K562 (cell line): ENCODE results near the gene ABL1. TPM values are rescaled to one million over a fixed set of nuclear protein-coding genes. Genes with fewer than 3 reads are reported as not detected.

Experiments used
- ATAC-seq: fragments of 200-7000 bp; cut with Tn5 transposase; 3 replicates; pipeline ENCODE4 v1.9.1; 2020; ENCODE audit warnings: moderate library complexity
- BruUV-seq: library from RNA; stranded (reverse); fragments of 400-500 nt; replicated peaks from 2 replicates; lab custom pipeline; 2021; lab: Mats Ljungman, UMichigan
- CTCF ChIA-PET: fragments of 300-600 bp; formaldehyde crosslinking; extraction: SDS; loops from one replicate; lab custom pipeline; 2021; ENCODE audit warnings: low intra/inter-chr PET ratio; lab: Yijun Ruan, JAX
- POLR2A ChIA-PET: fragments of 300-600, 350-650 bp; sonication (Branson Sonifier 250); formaldehyde crosslinking; extraction: SDS; loops from one replicate; lab custom pipeline; 2021; ENCODE audit warnings: antibody characterized with exemption, inconsistent platforms; lab: Yijun Ruan, JAX
- DNase-seq, 4 experiments: peaks; one replicate each; pipeline versions ENCODE4 v3.0.0 to v3.0.0-alpha.2; 2011 to 2018; ENCODE audit warnings: low spot score in 3 of 4, mixed read lengths in 3 of 4; ENCODE audit errors: extremely low read depth in 1 of 4
- FAIRE-seq: peaks from 2 replicates; lab custom pipeline; 2011; peaks lifted over from hg19 to GRCh38; lab: Jason Lieb, UNC
- H2AFZ ChIP-seq: 2 replicates; pipeline ENCODE4 v1.6.0; 2011; ENCODE audit warnings: low read depth, low read length, control low read depth, inconsistent platforms
- H3K27ac ChIP-seq: fragments of 200-600 bp; 3 replicates; pipeline ENCODE4 v1.8.0; 2011; ENCODE audit warnings: low read depth, mild to moderate bottlenecking, control low read depth, inconsistent platforms, low read length, moderate library complexity, mixed read lengths; ENCODE audit errors: extremely low read depth
- H3K27me3 ChIP-seq, 2 experiments: fragments of 300-600 bp in 1 of 2; 2 replicates in 1 of 2; 3 replicates in 1 of 2; pipeline versions ENCODE4 v1.6.0 to v1.8.0; 2011; ENCODE audit warnings: inconsistent platforms in 2 of 2, low read length in 2 of 2, mild to moderate bottlenecking in 1 of 2, mixed read lengths in 1 of 2, moderate library complexity in 1 of 2; ENCODE audit not compliant: control insufficient read depth in 2 of 2, insufficient read depth in 2 of 2
- H3K36me3 ChIP-seq: fragments of 300-600 bp; 3 replicates; pipeline ENCODE4 v1.8.0; 2011; ENCODE audit warnings: mild to moderate bottlenecking, low read length, inconsistent platforms; ENCODE audit not compliant: control insufficient read depth, insufficient read depth
- H3K4me1 ChIP-seq, 2 experiments: fragments of 200-600 bp in 1 of 2; replicated peaks in 1 of 2; 2 replicates in 1 of 2; 3 replicates in 1 of 2; pipeline versions ENCODE4 v1.5.1 to v1.8.0; 2011; ENCODE audit warnings: inconsistent platforms in 2 of 2, low read length in 2 of 2, mild to moderate bottlenecking in 1 of 2, mixed read lengths in 1 of 2, moderate library complexity in 1 of 2; ENCODE audit not compliant: control insufficient read depth in 2 of 2, insufficient read depth in 2 of 2
- H3K4me2 ChIP-seq: 2 replicates; pipeline ENCODE4 v1.6.1; 2011; ENCODE audit warnings: low read length, control low read depth, inconsistent platforms, mixed read lengths; ENCODE audit not compliant: insufficient read depth
- H3K4me3 ChIP-seq: fragments of 200-600 bp; sonication (generic), shearing (Covaris generic); 2 replicates; pipeline ENCODE4 v1.5.1; 2016; ENCODE audit warnings: control low read depth, inconsistent platforms
- H3K79me2 ChIP-seq: fragments of 200-600 bp; 3 replicates; pipeline ENCODE4 v1.8.0; 2011; ENCODE audit warnings: low read length, inconsistent platforms; ENCODE audit not compliant: control insufficient read depth, insufficient read depth
- H3K9ac ChIP-seq, 2 experiments: 2 replicates each; pipeline versions ENCODE4 v1.6.0 to v1.6.1; 2011; ENCODE audit warnings: low read depth in 2 of 2, low read length in 2 of 2, control low read depth in 1 of 2, inconsistent platforms in 1 of 2, mild to moderate bottlenecking in 1 of 2, mixed read lengths in 1 of 2; ENCODE audit not compliant: insufficient read depth in 1 of 2
- H3K9me1 ChIP-seq: one replicate; pipeline ENCODE4 v1.6.0; 2011; ENCODE audit warnings: inconsistent platforms, mild to moderate bottlenecking, low read length, moderate library complexity; ENCODE audit not compliant: control insufficient read depth, insufficient read depth
- H3K9me3 ChIP-seq: replicated peaks from 2 replicates; pipeline ENCODE4 v1.5.1; 2011; ENCODE audit warnings: low read depth, low read length, inconsistent platforms; ENCODE audit not compliant: control insufficient read depth, insufficient read depth
- H4K20me1 ChIP-seq: replicated peaks from 2 replicates; pipeline ENCODE4 v1.6.1; 2011; ENCODE audit warnings: low read length, inconsistent platforms, mixed read lengths; ENCODE audit not compliant: control insufficient read depth, insufficient read depth
- COPS2 ChIP-seq: fragments of 450-650 bp; conservative IDR thresholded peaks from 2 replicates; pipeline ENCODE4 v1.6.1; 2016; ENCODE audit warnings: mild to moderate bottlenecking, moderate library complexity
- FOXA3 ChIP-seq, 2 experiments: fragments of 450-650 bp in 1 of 2; sonication (generic) in 1 of 2; formaldehyde crosslinking; IDR thresholded peaks in 1 of 2; conservative IDR thresholded peaks in 1 of 2; 2 replicates each; pipeline versions ENCODE4 v1.4.0 to v1.8.0; 2020 to 2022; ENCODE audit warnings: mild to moderate bottlenecking in 2 of 2, missing genetic modification reagents in 1 of 2
- GTF2F1 ChIP-seq: IDR thresholded peaks from 2 replicates; pipeline ENCODE4 v1.6.1; 2011; ENCODE audit warnings: low read depth, low read length, improper control_type of control experiment
- SIX5 ChIP-seq, 2 experiments: IDR thresholded peaks; 2 replicates each; pipeline ENCODE4 v1.6.1; 2011; ENCODE audit warnings: low read length in 2 of 2, borderline replicate concordance in 1 of 2, low read depth in 1 of 2, mild to moderate bottlenecking in 1 of 2, moderate library complexity in 1 of 2; ENCODE audit not compliant: insufficient read depth in 1 of 2
- ZBTB17 ChIP-seq: fragments of 450-650 bp; formaldehyde crosslinking; IDR thresholded peaks from 2 replicates; pipeline ENCODE4 v1.4.0; 2020; ENCODE audit warnings: mild to moderate bottlenecking
- ZFX ChIP-seq: sonication (generic); formaldehyde crosslinking; IDR thresholded peaks from 2 replicates; pipeline ENCODE4 v1.8.0; 2022; ENCODE audit warnings: mild to moderate bottlenecking, missing genetic modification reagents, moderate library complexity
- ZNF780A ChIP-seq: fragments of 250-450 bp; sonication (Bioruptor Pico); IDR thresholded peaks from 2 replicates; pipeline ENCODE4 v1.5.0; 2021; ENCODE audit warnings: mild to moderate bottlenecking
- WGBS: fragments of 100-300 bp; shearing (Covaris generic); methylation state at CpG from one replicate; pipeline ENCODE4 v1.1.6; 2016; ENCODE audit warnings: low coverage, mixed read lengths; ENCODE audit not compliant: insufficient coverage; ENCODE audit errors: missing lambda C conversion rate; 5-methylcytosine and 5-hydroxymethylcytosine counted together
- in situ Hi-C: fragments of 300-500 bp; cut with MboI; formaldehyde crosslinking; loops from 4 replicates; pipeline ENCODE4 v1.15.0; 2018; ENCODE audit warnings: inconsistent platforms, mixed read lengths
- intact Hi-C: fragments of 100-400 bp; cut with micrococcal nuclease; formaldehyde crosslinking; loops from 2 replicates; pipeline ENCODE4 v1.14.2; 2022
- polyA plus RNA-seq, 8 experiments: library from polyadenylated mRNA; depleted of rRNA in 4 of 8; stranded (reverse) in 5 of 8; unstranded in 3 of 8; fragments of >200 nt; fragmentation: Nextera tagmentation in 2 of 8; fragmentation: Illumina TruSeq in 1 of 8; extraction: Ambion mirVana in 2 of 8; extraction: Trizol in 1 of 8; gene quantifications; 2 replicates each; pipeline versions ENCODE4 v1.2.1 to v1.2.3, GENCODE V29; 2011 to 2014; ENCODE audit warnings: inconsistent platforms in 1 of 8, missing spikeins in 1 of 8
- total RNA-seq, 7 experiments: library from RNA; depleted of rRNA in 6 of 7; stranded (reverse); fragments of >200 nt in 6 of 7; fragmentation: Illumina TruSeq in 2 of 7; extraction: Trizol in 2 of 7; gene quantifications; 2 replicates each; pipeline versions ENCODE4 v1.2.1 to v1.2.3, GENCODE V29; 2011 to 2021; ENCODE audit warnings: low replicate concordance in 1 of 7
- TF ChIP-seq, protein P1 (sequence below): sonication (generic); formaldehyde crosslinking; IDR thresholded peaks from 2 replicates; pipeline ENCODE4 v1.8.0; 2022; ENCODE audit warnings: mild to moderate bottlenecking, missing genetic modification reagents
- TF ChIP-seq, protein P2 (sequence below): fragments of 250-450 bp; sonication (Bioruptor Pico); IDR thresholded peaks from 2 replicates; pipeline ENCODE4 v1.9.0; 2021; ENCODE audit warnings: mild to moderate bottlenecking, inconsistent platforms
- TF ChIP-seq, protein P3 (sequence below): sonication (generic); formaldehyde crosslinking; IDR thresholded peaks from 2 replicates; pipeline ENCODE4 v1.8.0; 2023; ENCODE audit warnings: missing genetic modification reagents, mild to moderate bottlenecking, borderline replicate concordance

Gene ABL1
- total and polyA plus RNA-seq, 9 of the 15 experiments (the other 6 are each of a cell fraction or from before 2014, with no cell fraction given), result 1.5 to 130 (median 37.8) TPM

DNA sequence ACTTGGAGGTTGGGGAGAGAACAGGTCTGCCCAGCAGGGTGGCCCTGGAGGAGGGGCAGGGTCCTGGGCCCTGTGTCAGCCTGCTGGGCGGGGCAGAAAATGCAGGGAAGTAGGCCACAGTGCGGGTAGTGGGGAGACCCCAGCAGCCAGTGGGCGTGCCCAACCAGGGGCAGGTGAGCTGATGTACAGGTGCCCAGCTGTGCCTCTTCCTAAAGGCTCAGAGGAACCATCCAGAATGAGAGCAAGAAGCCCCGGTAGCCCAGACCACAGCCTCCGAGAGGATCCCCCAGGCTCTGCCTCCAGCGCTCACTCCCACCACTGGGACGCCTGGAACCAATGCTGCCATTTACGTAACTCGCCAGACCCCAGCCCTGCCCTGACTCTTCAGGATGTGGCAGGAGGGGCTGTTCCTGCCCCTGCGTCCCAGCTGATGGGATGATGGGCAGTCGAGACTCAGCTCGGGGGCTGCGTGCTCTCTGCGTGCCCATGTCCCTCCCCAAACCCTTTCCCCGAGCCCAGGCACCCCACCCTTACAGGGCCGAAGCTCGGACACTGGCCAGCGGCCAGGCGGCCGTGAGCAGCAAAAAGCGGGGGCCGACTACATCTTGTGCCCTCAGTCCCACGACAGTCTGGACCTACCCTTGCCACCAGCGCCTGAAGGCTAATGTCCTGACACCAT, 79.5 kb downstream of the ABL1 start (continued):
- TF ChIP-seq, protein P1, sequence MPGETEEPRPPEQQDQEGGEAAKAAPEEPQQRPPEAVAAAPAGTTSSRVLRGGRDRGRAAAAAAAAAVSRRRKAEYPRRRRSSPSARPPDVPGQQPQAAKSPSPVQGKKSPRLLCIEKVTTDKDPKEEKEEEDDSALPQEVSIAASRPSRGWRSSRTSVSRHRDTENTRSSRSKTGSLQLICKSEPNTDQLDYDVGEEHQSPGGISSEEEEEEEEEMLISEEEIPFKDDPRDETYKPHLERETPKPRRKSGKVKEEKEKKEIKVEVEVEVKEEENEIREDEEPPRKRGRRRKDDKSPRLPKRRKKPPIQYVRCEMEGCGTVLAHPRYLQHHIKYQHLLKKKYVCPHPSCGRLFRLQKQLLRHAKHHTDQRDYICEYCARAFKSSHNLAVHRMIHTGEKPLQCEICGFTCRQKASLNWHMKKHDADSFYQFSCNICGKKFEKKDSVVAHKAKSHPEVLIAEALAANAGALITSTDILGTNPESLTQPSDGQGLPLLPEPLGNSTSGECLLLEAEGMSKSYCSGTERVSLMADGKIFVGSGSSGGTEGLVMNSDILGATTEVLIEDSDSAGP, result no peak
- TF ChIP-seq, protein P2, sequence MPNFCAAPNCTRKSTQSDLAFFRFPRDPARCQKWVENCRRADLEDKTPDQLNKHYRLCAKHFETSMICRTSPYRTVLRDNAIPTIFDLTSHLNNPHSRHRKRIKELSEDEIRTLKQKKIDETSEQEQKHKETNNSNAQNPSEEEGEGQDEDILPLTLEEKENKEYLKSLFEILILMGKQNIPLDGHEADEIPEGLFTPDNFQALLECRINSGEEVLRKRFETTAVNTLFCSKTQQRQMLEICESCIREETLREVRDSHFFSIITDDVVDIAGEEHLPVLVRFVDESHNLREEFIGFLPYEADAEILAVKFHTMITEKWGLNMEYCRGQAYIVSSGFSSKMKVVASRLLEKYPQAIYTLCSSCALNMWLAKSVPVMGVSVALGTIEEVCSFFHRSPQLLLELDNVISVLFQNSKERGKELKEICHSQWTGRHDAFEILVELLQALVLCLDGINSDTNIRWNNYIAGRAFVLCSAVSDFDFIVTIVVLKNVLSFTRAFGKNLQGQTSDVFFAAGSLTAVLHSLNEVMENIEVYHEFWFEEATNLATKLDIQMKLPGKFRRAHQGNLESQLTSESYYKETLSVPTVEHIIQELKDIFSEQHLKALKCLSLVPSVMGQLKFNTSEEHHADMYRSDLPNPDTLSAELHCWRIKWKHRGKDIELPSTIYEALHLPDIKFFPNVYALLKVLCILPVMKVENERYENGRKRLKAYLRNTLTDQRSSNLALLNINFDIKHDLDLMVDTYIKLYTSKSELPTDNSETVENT, result no peak
- 0 out of 2 replicates have a peak, but pooled peaks have one; percentile 54 for TF ChIP-seq GTF2F1
- TF ChIP-seq ZBTB17, result no peak

DNA sequence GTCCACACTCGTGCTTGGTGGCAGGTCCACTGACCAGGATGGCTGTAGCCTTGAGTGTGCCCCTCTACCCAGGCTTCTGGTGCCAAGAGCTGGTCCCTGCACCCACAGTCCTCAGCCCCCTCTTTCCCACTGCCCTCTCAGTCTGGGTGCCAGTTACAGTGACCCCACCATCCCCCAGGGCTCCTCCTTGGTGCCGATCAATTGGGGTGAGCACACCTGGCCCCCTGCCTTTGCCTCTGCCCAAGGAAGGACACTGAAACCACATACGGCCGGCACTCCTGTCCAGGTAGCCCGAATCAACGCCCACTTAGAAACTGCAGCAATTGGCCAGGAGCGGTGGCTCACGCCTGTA, 80.0 kb downstream of the ABL1 start:
- Histone ChIP-seq H3K36me3 (no peaks in the 10 kb centered on the region), H3K27ac (no peak overlapping the region), H3K4me3 (no peak overlapping the region), H3K27me3 (peaks cover 88 to 95% of the 10 kb centered on the region in 2 experiments), H4K20me1 (peaks cover 79% of the 10 kb centered on the region), H3K9me1 (peaks cover 10% of the 10 kb centered on the region), H3K4me1 (peaks cover 0 to 58% of the 10 kb centered on the region in 2 experiments; a peak in 2 of 5 replicates), H3K4me2 (no peak overlapping the region), H3K9me3 (no peaks in the 10 kb centered on the region), H2AFZ (no peak overlapping the region), H3K9ac (peak overlapping the region in 1 of 2 experiments; percentile 55; a peak in 2 of 4 replicates), H3K79me2 (no peaks in the 10 kb centered on the region)
- POLR2A ChIA-PET, result interaction anchor here (0.5 to 26.8 kb wide), 12 partner anchors 3 to 126 kb away, joined by 3 to 582 read pairs (median 4); partner anchors contain the start of gene QRFP
- 2% methylated on average over 8 of the region's 8 CpGs for WGBS
- DNase-seq (peak in 2 of 4 experiments; percentile 63 to 69), ATAC-seq (no peak), FAIRE-seq (no peak)
- intact Hi-C loops, result no loop called here
- in situ Hi-C loops, result no loop called here
- CTCF ChIA-PET, result no interaction called here
- no TSS peak for BruUV-seq
- TF ChIP-seq, protein P3, sequence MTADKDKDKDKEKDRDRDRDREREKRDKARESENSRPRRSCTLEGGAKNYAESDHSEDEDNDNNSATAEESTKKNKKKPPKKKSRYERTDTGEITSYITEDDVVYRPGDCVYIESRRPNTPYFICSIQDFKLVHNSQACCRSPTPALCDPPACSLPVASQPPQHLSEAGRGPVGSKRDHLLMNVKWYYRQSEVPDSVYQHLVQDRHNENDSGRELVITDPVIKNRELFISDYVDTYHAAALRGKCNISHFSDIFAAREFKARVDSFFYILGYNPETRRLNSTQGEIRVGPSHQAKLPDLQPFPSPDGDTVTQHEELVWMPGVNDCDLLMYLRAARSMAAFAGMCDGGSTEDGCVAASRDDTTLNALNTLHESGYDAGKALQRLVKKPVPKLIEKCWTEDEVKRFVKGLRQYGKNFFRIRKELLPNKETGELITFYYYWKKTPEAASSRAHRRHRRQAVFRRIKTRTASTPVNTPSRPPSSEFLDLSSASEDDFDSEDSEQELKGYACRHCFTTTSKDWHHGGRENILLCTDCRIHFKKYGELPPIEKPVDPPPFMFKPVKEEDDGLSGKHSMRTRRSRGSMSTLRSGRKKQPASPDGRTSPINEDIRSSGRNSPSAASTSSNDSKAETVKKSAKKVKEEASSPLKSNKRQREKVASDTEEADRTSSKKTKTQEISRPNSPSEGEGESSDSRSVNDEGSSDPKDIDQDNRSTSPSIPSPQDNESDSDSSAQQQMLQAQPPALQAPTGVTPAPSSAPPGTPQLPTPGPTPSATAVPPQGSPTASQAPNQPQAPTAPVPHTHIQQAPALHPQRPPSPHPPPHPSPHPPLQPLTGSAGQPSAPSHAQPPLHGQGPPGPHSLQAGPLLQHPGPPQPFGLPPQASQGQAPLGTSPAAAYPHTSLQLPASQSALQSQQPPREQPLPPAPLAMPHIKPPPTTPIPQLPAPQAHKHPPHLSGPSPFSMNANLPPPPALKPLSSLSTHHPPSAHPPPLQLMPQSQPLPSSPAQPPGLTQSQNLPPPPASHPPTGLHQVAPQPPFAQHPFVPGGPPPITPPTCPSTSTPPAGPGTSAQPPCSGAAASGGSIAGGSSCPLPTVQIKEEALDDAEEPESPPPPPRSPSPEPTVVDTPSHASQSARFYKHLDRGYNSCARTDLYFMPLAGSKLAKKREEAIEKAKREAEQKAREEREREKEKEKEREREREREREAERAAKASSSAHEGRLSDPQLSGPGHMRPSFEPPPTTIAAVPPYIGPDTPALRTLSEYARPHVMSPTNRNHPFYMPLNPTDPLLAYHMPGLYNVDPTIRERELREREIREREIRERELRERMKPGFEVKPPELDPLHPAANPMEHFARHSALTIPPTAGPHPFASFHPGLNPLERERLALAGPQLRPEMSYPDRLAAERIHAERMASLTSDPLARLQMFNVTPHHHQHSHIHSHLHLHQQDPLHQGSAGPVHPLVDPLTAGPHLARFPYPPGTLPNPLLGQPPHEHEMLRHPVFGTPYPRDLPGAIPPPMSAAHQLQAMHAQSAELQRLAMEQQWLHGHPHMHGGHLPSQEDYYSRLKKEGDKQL, result no peak
- TF ChIP-seq COPS2 (no peak), ZNF780A (CRISPR knock-in tag) (no peak), SIX5 (IDR thresholded peaks at IDR 0.05; ENCODE audit: borderline replicate concordance in 1 of 2, insufficient read depth in 1 of 2, low read depth in 1 of 2, low read length in 2 of 2) (no peak), ZFX (CRISPR knock-in tag) (no peak), FOXA3 (CRISPR knock-in tag; conservative IDR thresholded peaks at IDR 0.05 in 1 of 2, IDR thresholded peaks at IDR 0.05 in 1 of 2) (no peak)
